IMR-90 (cell line): Measurements from ENCODE around the gene SSBP3. TPM values are rescaled to one million over a fixed set of nuclear protein-coding genes. Genes with fewer than 3 reads are reported as not detected.
A peak's percentile ranks its signal among the peaks of the same experiment; 100 is the strongest.

Experiments used
- ATAC-seq: fragments of 200-7000 bp; cut with Tn5 transposase; 2 replicates; pipeline ENCODE4 v1.9.1; 2020; ENCODE audit warnings: low read depth, mild to moderate bottlenecking, moderate library complexity
- BruUV-seq: library from RNA; stranded (reverse); fragments of 400-500 nt; replicated peaks from 2 replicates; lab custom pipeline; 2021; lab: Mats Ljungman, UMichigan
- CTCF ChIA-PET: fragments of 300-600 bp; formaldehyde crosslinking; extraction: SDS; loops from one replicate; lab custom pipeline; 2021; ENCODE audit warnings: antibody characterized with exemption; lab: Yijun Ruan, JAX
- POLR2A ChIA-PET: fragments of 300-600 bp; sonication (Branson Sonifier 250); formaldehyde crosslinking; loops from one replicate; lab custom pipeline; 2022; ENCODE audit warnings: antibody characterized with exemption; ENCODE audit not compliant: unreplicated experiment; lab: Charles Lee
- DNase-seq: peaks from one replicate; pipeline ENCODE4 v3.0.0; 2013
- H2AFZ ChIP-seq: replicated peaks from 2 replicates; pipeline ENCODE3; 2013; ENCODE audit warnings: low read length, mild to moderate bottlenecking; ENCODE audit not compliant: poor library complexity
- H2AK5ac ChIP-seq: 2 replicates; pipeline ENCODE4 v1.6.1; 2013; ENCODE audit warnings: low read depth, low read length, inconsistent platforms
- H2AK9ac ChIP-seq: replicated peaks from 2 replicates; pipeline ENCODE3; 2013; ENCODE audit warnings: mild to moderate bottlenecking, low read depth, low read length, moderate library complexity; ENCODE audit not compliant: poor library complexity
- H2BK120ac ChIP-seq: 2 replicates; pipeline ENCODE4 v1.6.1; 2013; ENCODE audit warnings: low read depth, low read length, inconsistent platforms
- H2BK15ac ChIP-seq: 3 replicates; pipeline ENCODE4 v1.6.1; 2013; ENCODE audit warnings: low read depth, low read length, inconsistent platforms
- H2BK20ac ChIP-seq: 2 replicates; pipeline ENCODE4 v1.6.1; 2013; ENCODE audit warnings: low read depth, mild to moderate bottlenecking, inconsistent platforms, low read length, moderate library complexity
- H2BK5ac ChIP-seq: 2 replicates; pipeline ENCODE4 v1.6.1; 2013; ENCODE audit warnings: mild to moderate bottlenecking, low read depth, low read length, inconsistent platforms; ENCODE audit not compliant: poor library complexity, severe bottlenecking
- H3K14ac ChIP-seq: replicated peaks from 2 replicates; pipeline ENCODE4 v1.6.1; 2013; ENCODE audit warnings: low read depth, low read length, inconsistent platforms
- H3K18ac ChIP-seq: 2 replicates; pipeline ENCODE4 v1.6.1; 2013; ENCODE audit warnings: low read depth, low read length, control low read depth
- H3K23ac ChIP-seq: 2 replicates; pipeline ENCODE4 v1.6.1; 2013; ENCODE audit warnings: low read depth, low read length, inconsistent platforms
- H3K27ac ChIP-seq: 2 replicates; pipeline ENCODE4 v1.5.1; 2013; ENCODE audit warnings: mild to moderate bottlenecking, control low read depth, low read length; ENCODE audit not compliant: insufficient read depth
- H3K27me3 ChIP-seq: 2 replicates; pipeline ENCODE4 v1.6.1; 2013; ENCODE audit warnings: low read length; ENCODE audit not compliant: control insufficient read depth, insufficient read depth
- H3K36me3 ChIP-seq: 2 replicates; pipeline ENCODE4 v1.6.1; 2013; ENCODE audit warnings: low read length, mixed read lengths; ENCODE audit not compliant: control insufficient read depth, insufficient read depth
- H3K4ac ChIP-seq: 2 replicates; pipeline ENCODE4 v1.6.1; 2013; ENCODE audit warnings: low read depth, low read length, inconsistent platforms
- H3K4me1 ChIP-seq: 2 replicates; pipeline ENCODE4 v1.6.1; 2013; ENCODE audit warnings: low read length, mixed read lengths; ENCODE audit not compliant: control insufficient read depth, insufficient read depth
- H3K4me2 ChIP-seq: 2 replicates; pipeline ENCODE4 v1.6.1; 2013; ENCODE audit warnings: low read depth, mild to moderate bottlenecking, control low read depth, low read length, moderate library complexity
- H3K4me3 ChIP-seq: 2 replicates; pipeline ENCODE4 v1.5.1; 2013; ENCODE audit warnings: low read depth, mild to moderate bottlenecking, control low read depth, low read length, moderate library complexity; ENCODE audit not compliant: insufficient read depth
- H3K56ac ChIP-seq: 2 replicates; pipeline ENCODE4 v1.6.1; 2013; ENCODE audit warnings: low read length, inconsistent platforms; ENCODE audit not compliant: insufficient read depth; ENCODE audit errors: extremely low read depth
- H3K79me1 ChIP-seq, 2 experiments: 2 replicates each; pipeline ENCODE4 v1.6.1; 2013; ENCODE audit warnings: low read length in 2 of 2, inconsistent platforms in 1 of 2, low read depth in 1 of 2
- H3K9ac ChIP-seq: 2 replicates; pipeline ENCODE4 v1.6.1; 2013; ENCODE audit warnings: low read depth, low read length, control low read depth
- H3K9me1 ChIP-seq: 2 replicates; pipeline ENCODE4 v1.6.1; 2013; ENCODE audit warnings: low read length, inconsistent platforms; ENCODE audit not compliant: insufficient read depth
- H3K9me3 ChIP-seq: 2 replicates; pipeline ENCODE4 v1.6.1; 2013; ENCODE audit warnings: low read length; ENCODE audit not compliant: control insufficient read depth, insufficient read depth
- H4K20me1 ChIP-seq: 2 replicates; pipeline ENCODE4 v1.6.1; 2013; ENCODE audit warnings: low read length, inconsistent platforms; ENCODE audit not compliant: insufficient read depth
- H4K5ac ChIP-seq: 2 replicates; pipeline ENCODE4 v1.6.1; 2013; ENCODE audit warnings: mild to moderate bottlenecking, low read depth, low read length, control low read depth
- H4K8ac ChIP-seq, 2 experiments: 2 replicates each; pipeline ENCODE4 v1.6.1; 2013; ENCODE audit warnings: low read depth in 2 of 2, low read length in 2 of 2, control low read depth in 1 of 2, inconsistent platforms in 1 of 2
- H4K91ac ChIP-seq: 2 replicates; pipeline ENCODE4 v1.6.1; 2013; ENCODE audit warnings: low read depth, low read length, inconsistent platforms; ENCODE audit not compliant: insufficient read depth
- BHLHE40 ChIP-seq: fragments of 150-350 bp; IDR thresholded peaks from 2 replicates; pipeline ENCODE4 v1.6.1; 2016; ENCODE audit warnings: mild to moderate bottlenecking, low read depth, low read length
- CEBPB ChIP-seq: IDR thresholded peaks from 2 replicates; pipeline ENCODE4 v1.6.1; 2012; ENCODE audit warnings: low read depth, low read length, improper control_type of control experiment
- CHD1 ChIP-seq: IDR thresholded peaks from 2 replicates; pipeline ENCODE4 v1.6.1; 2012; ENCODE audit warnings: low read depth, low read length, improper control_type of control experiment
- FOS ChIP-seq: fragments of 150-350 bp; IDR thresholded peaks from 2 replicates; pipeline ENCODE4 v1.6.1; 2016; ENCODE audit warnings: low read depth, low read length
- MAFK ChIP-seq: IDR thresholded peaks from 2 replicates; pipeline ENCODE4 v1.6.1; 2012; ENCODE audit warnings: low read depth, low read length, improper control_type of control experiment
- MAZ ChIP-seq: IDR thresholded peaks from 2 replicates; pipeline ENCODE4 v1.6.1; 2012; ENCODE audit warnings: low read depth, mild to moderate bottlenecking, low read length, improper control_type of control experiment, moderate library complexity, borderline replicate concordance
- MXI1 ChIP-seq: IDR thresholded peaks from 2 replicates; pipeline ENCODE4 v1.6.1; 2012; ENCODE audit warnings: low read depth, mild to moderate bottlenecking, low read length, moderate library complexity, borderline replicate concordance
- NFE2L2 ChIP-seq: fragments of 150-350 bp; IDR thresholded peaks from 2 replicates; pipeline ENCODE4 v1.6.1; 2016; ENCODE audit warnings: low read depth, mild to moderate bottlenecking, low read length
- POLR2A ChIP-seq: IDR thresholded peaks from 2 replicates; pipeline ENCODE4 v1.6.1; 2012; ENCODE audit warnings: mild to moderate bottlenecking, low read depth, low read length
- RAD21 ChIP-seq: IDR thresholded peaks from 2 replicates; pipeline ENCODE4 v1.6.1; 2012; ENCODE audit warnings: low read length, improper control_type of control experiment
- RCOR1 ChIP-seq: IDR thresholded peaks from 2 replicates; pipeline ENCODE4 v1.6.1; 2012; ENCODE audit warnings: mild to moderate bottlenecking, low read length, improper control_type of control experiment; ENCODE audit not compliant: insufficient replicate concordance
- RFX5 ChIP-seq: IDR thresholded peaks from 2 replicates; pipeline ENCODE4 v1.8.0; 2012; ENCODE audit warnings: low read depth, mild to moderate bottlenecking, low read length, moderate library complexity
- SMC3 ChIP-seq: fragments of 150-350 bp; IDR thresholded peaks from 2 replicates; pipeline ENCODE4 v1.6.1; 2016; ENCODE audit warnings: low read depth, mild to moderate bottlenecking, antibody characterized with exemption, low read length, moderate library complexity
- WGBS, 2 experiments: methylation state at CpG; one replicate each; pipeline versions ENCODE4 v1.1.5 to v1.1.7; 2013; ENCODE audit warnings: missing lambda C conversion rate in 2 of 2; ENCODE audit not compliant: insufficient read length in 1 of 2; ENCODE audit errors: extremely low coverage in 2 of 2; 5-methylcytosine and 5-hydroxymethylcytosine counted together
- dilution Hi-C: fragments of 300-500 bp; cut with HindIII; formaldehyde crosslinking; loops from one replicate; pipeline ENCODE4 v1.14.3; 2018; ENCODE audit warnings: low sequenced_read_pairs; ENCODE audit not compliant: unreplicated experiment
- in situ Hi-C: fragments of 300-500 bp; cut with MboI; formaldehyde crosslinking; loops from 3 replicates; pipeline ENCODE4 v1.14.3; 2019; ENCODE audit warnings: low sequenced_read_pairs, inconsistent platforms, mixed read lengths
- intact Hi-C: fragments of 100-400 bp; cut with micrococcal nuclease; formaldehyde crosslinking; loops from 2 replicates; pipeline ENCODE4 v1.10.0; 2022
- polyA plus RNA-seq, 3 experiments: library from polyadenylated mRNA; depleted of rRNA; stranded (reverse); fragments of >200 nt; gene quantifications; 2 replicates each; pipeline ENCODE4 v1.2.3, GENCODE V29; 2012; ENCODE audit warnings: low replicate concordance in 1 of 3
- total RNA-seq: library from RNA; depleted of rRNA; stranded (reverse); fragments of >200 nt; gene quantifications from 2 replicates; pipeline ENCODE4 v1.2.3, GENCODE V29; 2012
- TF ChIP-seq, protein P1 (sequence below): conservative IDR thresholded peaks from 2 replicates; pipeline ENCODE4 v1.5.1; 2012; ENCODE audit warnings: mild to moderate bottlenecking, low read depth, low read length, improper control_type of control experiment
- TF ChIP-seq, protein P2 (sequence below): fragments of 150-350 bp; IDR thresholded peaks from 2 replicates; pipeline ENCODE4 v1.6.1; 2016; ENCODE audit warnings: low read depth, mild to moderate bottlenecking, low read length, moderate library complexity, borderline replicate concordance
- TF ChIP-seq, protein P3 (sequence below): fragments of 150-350 bp; IDR thresholded peaks from 2 replicates; pipeline ENCODE4 v1.6.1; 2017; ENCODE audit warnings: mild to moderate bottlenecking, antibody characterized with exemption, low read length, low read depth

The SSBP3 gene
- total and polyA plus RNA-seq, 2 of the 4 experiments (the other 2 are of a cell fraction), result 10.9 to 39.6 TPM

GRCh38 chr1:54365398-54365797 lies 40.8 kb downstream of the SSBP3 start:
- Histone ChIP-seq H3K23ac (no peak overlapping the region), H2BK15ac (no peak overlapping the region), H3K4ac (peak overlapping the region; percentile 21; the same call in 1 of the 2 replicates), H2BK20ac (no peak overlapping the region), H3K4me3 (no peak overlapping the region), H2BK5ac (no peak overlapping the region), H3K9me3 (no peaks in the 10 kb centered on the region), H3K4me1 (peaks cover 18% of the 10 kb centered on the region), H3K9ac (no peak overlapping the region), H4K20me1 (peaks cover 33% of the 10 kb centered on the region), H4K8ac (no peak overlapping the region), H3K79me1 (peaks cover 62 to 89% of the 10 kb centered on the region in 2 experiments), H3K18ac (no peak overlapping the region), H2AK9ac (peak overlapping the region; percentile 19), H4K91ac (0 out of 2 replicates have a peak overlapping the region, but pooled peaks have one; percentile 9), H3K4me2 (no peak overlapping the region), H3K56ac (no peak overlapping the region), H2AK5ac (peak overlapping the region; percentile 17; the same call in 1 of the 2 replicates), H2BK120ac (no peak overlapping the region), H3K36me3 (peaks cover 8% of the 10 kb centered on the region), H2AFZ (no peak overlapping the region), H3K14ac (0 out of 2 replicates have a peak overlapping the region, but pooled peaks have one; percentile 30), H4K5ac (no peak overlapping the region), H3K9me1 (peaks cover 30% of the 10 kb centered on the region), H3K27me3 (no peaks in the 10 kb centered on the region), H3K27ac (no peak overlapping the region)
- dilution Hi-C loops, result no loop called here
- TF ChIP-seq CEBPB (no peak), RCOR1 (no peak), CHD1 (no peak), NFE2L2 (no peak), POLR2A (no peak), SMC3 (no peak), FOS (no peak), MXI1 (no peak), MAZ (no peak), MAFK (no peak), RFX5 (no peak), BHLHE40 (no peak), RAD21 (no peak)
- TF ChIP-seq, protein P1, sequence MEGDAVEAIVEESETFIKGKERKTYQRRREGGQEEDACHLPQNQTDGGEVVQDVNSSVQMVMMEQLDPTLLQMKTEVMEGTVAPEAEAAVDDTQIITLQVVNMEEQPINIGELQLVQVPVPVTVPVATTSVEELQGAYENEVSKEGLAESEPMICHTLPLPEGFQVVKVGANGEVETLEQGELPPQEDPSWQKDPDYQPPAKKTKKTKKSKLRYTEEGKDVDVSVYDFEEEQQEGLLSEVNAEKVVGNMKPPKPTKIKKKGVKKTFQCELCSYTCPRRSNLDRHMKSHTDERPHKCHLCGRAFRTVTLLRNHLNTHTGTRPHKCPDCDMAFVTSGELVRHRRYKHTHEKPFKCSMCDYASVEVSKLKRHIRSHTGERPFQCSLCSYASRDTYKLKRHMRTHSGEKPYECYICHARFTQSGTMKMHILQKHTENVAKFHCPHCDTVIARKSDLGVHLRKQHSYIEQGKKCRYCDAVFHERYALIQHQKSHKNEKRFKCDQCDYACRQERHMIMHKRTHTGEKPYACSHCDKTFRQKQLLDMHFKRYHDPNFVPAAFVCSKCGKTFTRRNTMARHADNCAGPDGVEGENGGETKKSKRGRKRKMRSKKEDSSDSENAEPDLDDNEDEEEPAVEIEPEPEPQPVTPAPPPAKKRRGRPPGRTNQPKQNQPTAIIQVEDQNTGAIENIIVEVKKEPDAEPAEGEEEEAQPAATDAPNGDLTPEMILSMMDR, result no peak
- TF ChIP-seq, protein P2, sequence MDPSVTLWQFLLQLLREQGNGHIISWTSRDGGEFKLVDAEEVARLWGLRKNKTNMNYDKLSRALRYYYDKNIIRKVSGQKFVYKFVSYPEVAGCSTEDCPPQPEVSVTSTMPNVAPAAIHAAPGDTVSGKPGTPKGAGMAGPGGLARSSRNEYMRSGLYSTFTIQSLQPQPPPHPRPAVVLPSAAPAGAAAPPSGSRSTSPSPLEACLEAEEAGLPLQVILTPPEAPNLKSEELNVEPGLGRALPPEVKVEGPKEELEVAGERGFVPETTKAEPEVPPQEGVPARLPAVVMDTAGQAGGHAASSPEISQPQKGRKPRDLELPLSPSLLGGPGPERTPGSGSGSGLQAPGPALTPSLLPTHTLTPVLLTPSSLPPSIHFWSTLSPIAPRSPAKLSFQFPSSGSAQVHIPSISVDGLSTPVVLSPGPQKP, result no peak
- TF ChIP-seq, protein P3, sequence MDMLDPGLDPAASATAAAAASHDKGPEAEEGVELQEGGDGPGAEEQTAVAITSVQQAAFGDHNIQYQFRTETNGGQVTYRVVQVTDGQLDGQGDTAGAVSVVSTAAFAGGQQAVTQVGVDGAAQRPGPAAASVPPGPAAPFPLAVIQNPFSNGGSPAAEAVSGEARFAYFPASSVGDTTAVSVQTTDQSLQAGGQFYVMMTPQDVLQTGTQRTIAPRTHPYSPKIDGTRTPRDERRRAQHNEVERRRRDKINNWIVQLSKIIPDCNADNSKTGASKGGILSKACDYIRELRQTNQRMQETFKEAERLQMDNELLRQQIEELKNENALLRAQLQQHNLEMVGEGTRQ, result no peak
- no peak for ATAC-seq
- DNase-seq, result no peak
- intact Hi-C loops, result no loop called here
- CTCF ChIA-PET, result no interaction called here
- in situ Hi-C loops, result no loop called here
- BruUV-seq, result no TSS peak
- 100% methylated on average over 2 of the region's 7 CpGs; no CpG with 5 or more reads in 1 of the 2 experiments for WGBS, 2 experiments
- POLR2A ChIA-PET, result no interaction called here
